Measurements from ENCODE around the gene SLC9A1. TPM values are rescaled to one million over a fixed set of nuclear protein-coding genes. Genes with fewer than 3 reads are reported as not detected.

SLC9A1 gene
- total RNA-seq, 1 experiment from 2014 or later = 21.7 TPM

- no peak overlapping the region for H2AFZ ChIP-seq (ENCODE audit: low read depth, low read length, poor library complexity, severe bottlenecking)
- no peaks in the 10 kb centered on the region; a peak in 1 of 4 replicates for H3K36me3 ChIP-seq (ENCODE audit: control insufficient read depth in 1 of 2, insufficient read depth in 2 of 2, low read length in 2 of 2)
- no peak overlapping the region for H3K27ac ChIP-seq (ENCODE audit: low read depth, low read length)
- H3K79me2 ChIP-seq (ENCODE audit: insufficient read depth, low read length) = peaks cover 34% of the 10 kb centered on the region
- RAD21 ChIA-PET (ENCODE audit: low non-redundant PET in 1 of 2, low total read pairs in 2 of 2, uncharacterized antibody in 2 of 2, unreplicated experiment in 2 of 2) = no interaction called here
- peaks cover 28 to 29% of the 10 kb centered on the region in 2 experiments for H3K4me1 ChIP-seq (ENCODE audit: control insufficient read depth in 1 of 2, insufficient read depth in 2 of 2, low read length in 2 of 2)
- H4K20me1 ChIP-seq (ENCODE audit: insufficient read depth) = no peaks in the 10 kb centered on the region
- H3K4me2 ChIP-seq (ENCODE audit: low read length) = no peak overlapping the region
- intact Hi-C loops (cut with micrococcal nuclease) = no loop called here
- BruUV-seq (replicated peaks) = no TSS peak
- H3K4me3 ChIP-seq (replicated peaks in 1 of 2; ENCODE audit: low read depth in 1 of 2, low read length in 2 of 2) = no peak overlapping the region
- ATAC-seq = no peak
- H3K9me3 ChIP-seq (ENCODE audit: control insufficient read depth in 1 of 2, insufficient read depth in 1 of 2, low read depth in 1 of 2, low read length in 2 of 2) = no peaks in the 10 kb centered on the region
- no peak for DNase-seq (ENCODE audit: low read depth, low spot score)
- no peaks in the 10 kb centered on the region for H3K27me3 ChIP-seq (ENCODE audit: insufficient read depth, low read length)
- CTCF ChIA-PET = no interaction called here
- no peak for TF ChIP-seq SRF (IDR thresholded peaks at IDR 0.05; ENCODE audit: low read depth)
- TF ChIP-seq ZNF274 (IDR thresholded peaks at IDR 0.05; ENCODE audit: low read depth, low read length) = no peak
- TF ChIP-seq EZH2 (IDR thresholded peaks at IDR 0.05) = no peak
- TF ChIP-seq MAX (IDR thresholded peaks at IDR 0.05) = no peak
- TF ChIP-seq RAD21 (IDR thresholded peaks at IDR 0.05; ENCODE audit: low read depth) = no peak
- TF ChIP-seq SIN3A (IDR thresholded peaks at IDR 0.05; ENCODE audit: low read depth) = no peak
- POLR2A ChIA-PET = interaction anchor here (0.9 kb wide), 1 partner anchor 17 kb away, joined by 3 read pairs; the partner anchor contains the start of gene SLC9A1
- H3K9me2 ChIP-seq (ENCODE audit: insufficient read depth) = no peaks in the 10 kb centered on the region
- H3K9ac ChIP-seq (ENCODE audit: low read length) = no peak overlapping the region
These were observed 17.3 kb downstream of the SLC9A1 start for GRCh38 chr1:27137544-27138075.

GRCh38 chr1:27136998-27137542 is 17.9 kb downstream of the SLC9A1 start:
- no peaks in the 10 kb centered on the region for H3K9me2 ChIP-seq (ENCODE audit: insufficient read depth)
- peaks cover 29% of the 10 kb centered on the region for H3K79me2 ChIP-seq (ENCODE audit: insufficient read depth, low read length)
- no peak overlapping the region for H3K27ac ChIP-seq (ENCODE audit: low read depth, low read length)
- no peak overlapping the region for H3K4me2 ChIP-seq (ENCODE audit: low read length)
- CTCF ChIA-PET = no interaction called here
- POLR2A ChIA-PET = no interaction called here
- no TSS peak for BruUV-seq (replicated peaks)
- peaks cover 22 to 24% of the 10 kb centered on the region in 2 experiments for H3K4me1 ChIP-seq (ENCODE audit: control insufficient read depth in 1 of 2, insufficient read depth in 2 of 2, low read length in 2 of 2)
- H3K9ac ChIP-seq (ENCODE audit: low read length) = no peak overlapping the region
- RAD21 ChIA-PET (ENCODE audit: low non-redundant PET in 1 of 2, low total read pairs in 2 of 2, uncharacterized antibody in 2 of 2, unreplicated experiment in 2 of 2) = no interaction called here
- no peak overlapping the region for H2AFZ ChIP-seq (ENCODE audit: low read depth, low read length, poor library complexity, severe bottlenecking)
- ATAC-seq = no peak
- H3K27me3 ChIP-seq (ENCODE audit: insufficient read depth, low read length) = no peaks in the 10 kb centered on the region
- no peaks in the 10 kb centered on the region for H3K9me3 ChIP-seq (ENCODE audit: control insufficient read depth in 1 of 2, insufficient read depth in 1 of 2, low read depth in 1 of 2, low read length in 2 of 2)
- H4K20me1 ChIP-seq (ENCODE audit: insufficient read depth) = no peaks in the 10 kb centered on the region
- no peak for DNase-seq (ENCODE audit: low read depth, low spot score)
- no peaks in the 10 kb centered on the region; a peak in 1 of 4 replicates for H3K36me3 ChIP-seq (ENCODE audit: control insufficient read depth in 1 of 2, insufficient read depth in 2 of 2, low read length in 2 of 2)
- H3K4me3 ChIP-seq (replicated peaks in 1 of 2; ENCODE audit: low read depth in 1 of 2, low read length in 2 of 2) = no peak overlapping the region
- intact Hi-C loops (cut with micrococcal nuclease) = no loop called here
- TF ChIP-seq EGR1 (IDR thresholded peaks at IDR 0.05; ENCODE audit: low read depth) = no peak
- no peak for TF ChIP-seq YY1 (IDR thresholded peaks at IDR 0.05; ENCODE audit: extremely low read depth, insufficient replicate concordance, low read depth, low read length)
- no peak for TF ChIP-seq ELF1 (IDR thresholded peaks at IDR 0.05; ENCODE audit: borderline replicate concordance, low read depth)
- TF ChIP-seq, protein P1, sequence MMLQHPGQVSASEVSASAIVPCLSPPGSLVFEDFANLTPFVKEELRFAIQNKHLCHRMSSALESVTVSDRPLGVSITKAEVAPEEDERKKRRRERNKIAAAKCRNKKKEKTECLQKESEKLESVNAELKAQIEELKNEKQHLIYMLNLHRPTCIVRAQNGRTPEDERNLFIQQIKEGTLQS (IDR thresholded peaks at IDR 0.05) = no peak
- TF ChIP-seq JUND (IDR thresholded peaks at IDR 0.05) = no peak
- TF ChIP-seq SIN3A (IDR thresholded peaks at IDR 0.05; ENCODE audit: low read depth) = no peak
- TF ChIP-seq EZH2phosphoT487 (IDR thresholded peaks at IDR 0.05; ENCODE audit: borderline replicate concordance) = no peak
- TF ChIP-seq POLR2AphosphoS5 (IDR thresholded peaks at IDR 0.05; ENCODE audit: low read depth, low read length) = no peak
- no peak for TF ChIP-seq POLR2A (IDR thresholded peaks at IDR 0.05; ENCODE audit: borderline replicate concordance, extremely low read depth, insufficient read depth, insufficient read length)
- TF ChIP-seq, protein P2, sequence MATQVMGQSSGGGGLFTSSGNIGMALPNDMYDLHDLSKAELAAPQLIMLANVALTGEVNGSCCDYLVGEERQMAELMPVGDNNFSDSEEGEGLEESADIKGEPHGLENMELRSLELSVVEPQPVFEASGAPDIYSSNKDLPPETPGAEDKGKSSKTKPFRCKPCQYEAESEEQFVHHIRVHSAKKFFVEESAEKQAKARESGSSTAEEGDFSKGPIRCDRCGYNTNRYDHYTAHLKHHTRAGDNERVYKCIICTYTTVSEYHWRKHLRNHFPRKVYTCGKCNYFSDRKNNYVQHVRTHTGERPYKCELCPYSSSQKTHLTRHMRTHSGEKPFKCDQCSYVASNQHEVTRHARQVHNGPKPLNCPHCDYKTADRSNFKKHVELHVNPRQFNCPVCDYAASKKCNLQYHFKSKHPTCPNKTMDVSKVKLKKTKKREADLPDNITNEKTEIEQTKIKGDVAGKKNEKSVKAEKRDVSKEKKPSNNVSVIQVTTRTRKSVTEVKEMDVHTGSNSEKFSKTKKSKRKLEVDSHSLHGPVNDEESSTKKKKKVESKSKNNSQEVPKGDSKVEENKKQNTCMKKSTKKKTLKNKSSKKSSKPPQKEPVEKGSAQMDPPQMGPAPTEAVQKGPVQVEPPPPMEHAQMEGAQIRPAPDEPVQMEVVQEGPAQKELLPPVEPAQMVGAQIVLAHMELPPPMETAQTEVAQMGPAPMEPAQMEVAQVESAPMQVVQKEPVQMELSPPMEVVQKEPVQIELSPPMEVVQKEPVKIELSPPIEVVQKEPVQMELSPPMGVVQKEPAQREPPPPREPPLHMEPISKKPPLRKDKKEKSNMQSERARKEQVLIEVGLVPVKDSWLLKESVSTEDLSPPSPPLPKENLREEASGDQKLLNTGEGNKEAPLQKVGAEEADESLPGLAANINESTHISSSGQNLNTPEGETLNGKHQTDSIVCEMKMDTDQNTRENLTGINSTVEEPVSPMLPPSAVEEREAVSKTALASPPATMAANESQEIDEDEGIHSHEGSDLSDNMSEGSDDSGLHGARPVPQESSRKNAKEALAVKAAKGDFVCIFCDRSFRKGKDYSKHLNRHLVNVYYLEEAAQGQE (IDR thresholded peaks at IDR 0.05; ENCODE audit: low read depth) = no peak
- no peak for TF ChIP-seq SP1 (IDR thresholded peaks at IDR 0.05; ENCODE audit: low read depth)
- no peak for TF ChIP-seq CEBPB (IDR thresholded peaks at IDR 0.05; ENCODE audit: low read depth)
- no peak for TF ChIP-seq TCF7L2 (IDR thresholded peaks at IDR 0.05; ENCODE audit: borderline replicate concordance, extremely low read depth, insufficient read depth, insufficient read length)
- no peak for TF ChIP-seq SRF (IDR thresholded peaks at IDR 0.05; ENCODE audit: low read depth)
- TF ChIP-seq FOSL1 (IDR thresholded peaks at IDR 0.05; ENCODE audit: low read depth) = no peak
- TF ChIP-seq ZNF274 (IDR thresholded peaks at IDR 0.05; ENCODE audit: low read depth, low read length) = no peak
- TF ChIP-seq EZH2 (IDR thresholded peaks at IDR 0.05) = no peak
